ENCODE data around the gene SERPINF2.

Gene SERPINF2

GRCh38 chr17:1731194-1731506 lies 11.5 kb upstream of the SERPINF2 start:
- no peak overlapping the region for H3K27ac ChIP-seq (ENCODE audit: extremely low read depth, low read depth, low read length)
- H3K9me3 ChIP-seq (ENCODE audit: control insufficient read depth, insufficient read depth, low read depth, low read length), result no peaks in the 10 kb centered on the region
- TF ChIP-seq ZNF639 (tag by site-specific recombination; IDR thresholded peaks at IDR 0.05) (no peak), ZBTB17 (tag by site-specific recombination; IDR thresholded peaks at IDR 0.05) (no peak), ZNF239 (tag by site-specific recombination; IDR thresholded peaks at IDR 0.05) (no peak), ZNF561 (tag by site-specific recombination; IDR thresholded peaks at IDR 0.05; ENCODE audit: borderline replicate concordance) (no peak), ZNF280D (tag by site-specific recombination; IDR thresholded peaks at IDR 0.05) (no peak), ZNF362 (tag by site-specific recombination; IDR thresholded peaks at IDR 0.05) (no peak), ZNF175 (tag by site-specific recombination; IDR thresholded peaks at IDR 0.05) (no peak), TRIM28 (IDR thresholded peaks at IDR 0.05; ENCODE audit: borderline replicate concordance, low read length) (no peak), ZNF555 (tag by site-specific recombination; conservative IDR thresholded peaks at IDR 0.05) (no peak), TCF7L2 (IDR thresholded peaks at IDR 0.05; ENCODE audit: borderline replicate concordance, low read depth, low read length) (no peak), ZNF600 (tag by site-specific recombination; IDR thresholded peaks at IDR 0.05) (no peak)
- TF ChIP-seq, protein P1, sequence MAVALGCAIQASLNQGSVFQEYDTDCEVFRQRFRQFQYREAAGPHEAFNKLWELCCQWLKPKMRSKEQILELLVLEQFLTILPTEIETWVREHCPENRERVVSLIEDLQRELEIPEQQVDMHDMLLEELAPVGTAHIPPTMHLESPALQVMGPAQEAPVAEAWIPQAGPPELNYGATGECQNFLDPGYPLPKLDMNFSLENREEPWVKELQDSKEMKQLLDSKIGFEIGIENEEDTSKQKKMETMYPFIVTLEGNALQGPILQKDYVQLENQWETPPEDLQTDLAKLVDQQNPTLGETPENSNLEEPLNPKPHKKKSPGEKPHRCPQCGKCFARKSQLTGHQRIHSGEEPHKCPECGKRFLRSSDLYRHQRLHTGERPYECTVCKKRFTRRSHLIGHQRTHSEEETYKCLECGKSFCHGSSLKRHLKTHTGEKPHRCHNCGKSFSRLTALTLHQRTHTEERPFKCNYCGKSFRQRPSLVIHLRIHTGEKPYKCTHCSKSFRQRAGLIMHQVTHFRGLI (tag by site-specific recombination; IDR thresholded peaks at IDR 0.05), result no peak
- TF ChIP-seq, protein P2, sequence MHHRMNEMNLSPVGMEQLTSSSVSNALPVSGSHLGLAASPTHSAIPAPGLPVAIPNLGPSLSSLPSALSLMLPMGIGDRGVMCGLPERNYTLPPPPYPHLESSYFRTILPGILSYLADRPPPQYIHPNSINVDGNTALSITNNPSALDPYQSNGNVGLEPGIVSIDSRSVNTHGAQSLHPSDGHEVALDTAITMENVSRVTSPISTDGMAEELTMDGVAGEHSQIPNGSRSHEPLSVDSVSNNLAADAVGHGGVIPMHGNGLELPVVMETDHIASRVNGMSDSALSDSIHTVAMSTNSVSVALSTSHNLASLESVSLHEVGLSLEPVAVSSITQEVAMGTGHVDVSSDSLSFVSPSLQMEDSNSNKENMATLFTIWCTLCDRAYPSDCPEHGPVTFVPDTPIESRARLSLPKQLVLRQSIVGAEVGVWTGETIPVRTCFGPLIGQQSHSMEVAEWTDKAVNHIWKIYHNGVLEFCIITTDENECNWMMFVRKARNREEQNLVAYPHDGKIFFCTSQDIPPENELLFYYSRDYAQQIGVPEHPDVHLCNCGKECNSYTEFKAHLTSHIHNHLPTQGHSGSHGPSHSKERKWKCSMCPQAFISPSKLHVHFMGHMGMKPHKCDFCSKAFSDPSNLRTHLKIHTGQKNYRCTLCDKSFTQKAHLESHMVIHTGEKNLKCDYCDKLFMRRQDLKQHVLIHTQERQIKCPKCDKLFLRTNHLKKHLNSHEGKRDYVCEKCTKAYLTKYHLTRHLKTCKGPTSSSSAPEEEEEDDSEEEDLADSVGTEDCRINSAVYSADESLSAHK (tag by site-specific recombination; IDR thresholded peaks at IDR 0.05), result no peak
- ChIA-PET CTCF (interaction anchor here (0.7 to 1.2 kb wide), 2 partner anchors 9 to 10 kb away, joined by 3 to 5 read pairs; no protein-coding TSS in a partner anchor), POLR2A (interaction anchor here (1.3 kb wide), 1 partner anchor 39 kb away, joined by 5 read pairs; no protein-coding TSS in a partner anchor)
- H3K4me3 ChIP-seq (ENCODE audit: low read depth, low read length), result no peak overlapping the region
- H3K4me1 ChIP-seq (ENCODE audit: control insufficient read depth, insufficient read depth, low read length), result no peaks in the 10 kb centered on the region
- H3K36me3 ChIP-seq (ENCODE audit: control insufficient read depth in 2 of 2, insufficient read depth in 1 of 2, low read length in 2 of 2), result peaks cover 0 to 34% of the 10 kb centered on the region in 2 experiments; a peak in 2 of 3 replicates

GRCh38 chr17:1732241-1732832 lies 10.3 kb upstream of the SERPINF2 start:
- no peaks in the 10 kb centered on the region for H3K9me3 ChIP-seq (ENCODE audit: control insufficient read depth, insufficient read depth, low read depth, low read length)
- H3K4me1 ChIP-seq (ENCODE audit: control insufficient read depth, insufficient read depth, low read length), result no peaks in the 10 kb centered on the region
- peaks cover 0 to 28% of the 10 kb centered on the region in 2 experiments; a peak in 2 of 3 replicates for H3K36me3 ChIP-seq (ENCODE audit: control insufficient read depth in 2 of 2, insufficient read depth in 1 of 2, low read length in 2 of 2)
- ChIA-PET CTCF (interaction anchor here (0.9 to 1.2 kb wide), 4 partner anchors 10 to 52 kb away, joined by 3 read pairs; no protein-coding TSS in a partner anchor), POLR2A (interaction anchor here (0.5 to 2.5 kb wide), 2 partner anchors 16 to 121 kb away, joined by 5 to 14 read pairs; no protein-coding TSS in a partner anchor)
- no peak for TF ChIP-seq ZFHX2 (tag by site-specific recombination; conservative IDR thresholded peaks at IDR 0.05)
- TF ChIP-seq SCRT2 (tag by site-specific recombination; IDR thresholded peaks at IDR 0.05), result peak; percentile 78
- no peak overlapping the region for H3K4me3 ChIP-seq (ENCODE audit: low read depth, low read length)
- no peak overlapping the region for H3K27ac ChIP-seq (ENCODE audit: extremely low read depth, low read depth, low read length)
